NCI-H82 treated with DMSO at 0.1 percent for 48 hours (cell line): Measurements from ENCODE around the gene RRP36.
A peak's percentile ranks its signal among the peaks of the same experiment; 100 is the strongest.
"Not testable (repeated sequence)": the region's sequence is repeated elsewhere in the genome, so short reads cannot be mapped to it uniquely, and the experiment has no call there.

ENCODE experiments used
- DNase-seq: peaks from one replicate; lab custom pipeline; 2025; ENCODE audit not compliant: unreplicated experiment; lab: John Stamatoyannopoulos, UW

Gene RRP36

GRCh38 chr6:43036712-43037111 lies 15.3 kb downstream of the RRP36 start:
- no peak for DNase-seq

DNA sequence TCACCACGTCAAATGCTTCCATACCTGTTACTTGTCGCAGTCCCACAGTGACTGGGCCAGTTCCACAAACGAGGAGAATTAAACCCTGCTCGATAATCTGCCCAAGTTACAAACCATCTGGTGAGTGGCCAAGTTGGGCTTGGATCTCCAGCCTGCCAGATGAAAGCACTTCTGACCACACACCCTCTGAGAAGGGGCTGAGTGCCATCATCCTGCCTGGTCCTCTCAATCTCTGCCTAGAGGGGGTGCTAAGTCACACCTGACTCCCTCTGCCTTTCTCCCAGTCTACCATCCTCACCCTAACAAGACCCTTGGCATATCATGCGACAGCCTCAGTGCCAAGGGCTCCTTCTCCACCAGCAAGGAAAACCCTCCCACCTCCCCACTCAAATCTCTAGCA lies 15.8 kb downstream of the RRP36 start:
- DNase-seq = no peak

- no peak for DNase-seq
These were observed 16.3 kb downstream of the RRP36 start for GRCh38 chr6:43037706-43038105.

DNA sequence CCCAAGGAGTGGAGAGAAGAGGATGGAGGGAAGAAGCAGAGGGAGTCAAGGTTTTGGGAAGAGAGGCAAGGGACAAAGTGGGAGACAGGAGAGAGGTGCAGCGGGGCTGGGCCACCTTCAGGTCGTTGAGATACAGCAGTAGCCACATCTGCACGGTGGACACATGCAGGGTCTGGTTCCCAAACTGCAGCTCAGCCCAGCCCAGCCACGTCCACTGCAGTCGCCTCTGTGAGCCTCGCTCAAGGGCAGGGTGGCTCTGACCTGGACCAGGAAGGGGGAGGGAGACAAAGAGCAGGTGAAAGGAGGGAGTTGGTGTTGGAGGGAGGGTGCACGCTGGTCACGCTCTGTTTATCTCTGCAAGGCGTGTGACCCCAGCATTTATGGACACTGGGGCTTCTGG lies 17.3 kb downstream of the RRP36 start:
- DNase-seq = no peak

GRCh38 chr6:43040542-43041257 lies 19.3 kb downstream of the RRP36 start:
- DNase-seq = no peak

- not testable (repeated sequence) for DNase-seq
These were observed 20.1 kb downstream of the RRP36 start for GRCh38 chr6:43041475-43041874.

- DNase-seq = no peak
These were observed 21.9 kb downstream of the RRP36 start for GRCh38 chr6:43043310-43043709.

GRCh38 chr6:43045371-43045930 lies 24.0 kb downstream of the RRP36 start:
- DNase-seq = no peak

DNA sequence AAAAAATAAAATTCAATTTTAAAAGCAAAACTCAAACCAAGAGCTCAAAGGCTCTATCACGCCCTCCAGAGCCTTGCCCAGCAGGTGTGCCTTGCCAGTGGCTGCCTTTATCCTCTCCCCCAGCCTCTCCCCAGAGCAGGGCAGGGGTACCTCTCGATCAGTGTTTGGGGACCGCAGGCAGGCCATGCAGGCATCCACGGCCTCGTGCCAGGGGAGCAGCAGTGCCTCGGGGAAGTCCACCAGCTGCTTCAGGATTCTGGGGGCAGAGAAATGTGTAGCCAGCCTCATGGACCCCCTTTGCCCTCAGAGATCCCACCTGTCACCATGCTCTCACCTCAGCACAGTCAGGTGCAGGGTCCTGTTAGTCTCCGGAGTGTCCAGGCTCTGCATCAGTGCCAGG lies 26.6 kb downstream of the RRP36 start:
- DNase-seq = no peak

- DNase-seq = no peak
These were observed 29.6 kb downstream of the RRP36 start for GRCh38 chr6:43050981-43051380.

DNA sequence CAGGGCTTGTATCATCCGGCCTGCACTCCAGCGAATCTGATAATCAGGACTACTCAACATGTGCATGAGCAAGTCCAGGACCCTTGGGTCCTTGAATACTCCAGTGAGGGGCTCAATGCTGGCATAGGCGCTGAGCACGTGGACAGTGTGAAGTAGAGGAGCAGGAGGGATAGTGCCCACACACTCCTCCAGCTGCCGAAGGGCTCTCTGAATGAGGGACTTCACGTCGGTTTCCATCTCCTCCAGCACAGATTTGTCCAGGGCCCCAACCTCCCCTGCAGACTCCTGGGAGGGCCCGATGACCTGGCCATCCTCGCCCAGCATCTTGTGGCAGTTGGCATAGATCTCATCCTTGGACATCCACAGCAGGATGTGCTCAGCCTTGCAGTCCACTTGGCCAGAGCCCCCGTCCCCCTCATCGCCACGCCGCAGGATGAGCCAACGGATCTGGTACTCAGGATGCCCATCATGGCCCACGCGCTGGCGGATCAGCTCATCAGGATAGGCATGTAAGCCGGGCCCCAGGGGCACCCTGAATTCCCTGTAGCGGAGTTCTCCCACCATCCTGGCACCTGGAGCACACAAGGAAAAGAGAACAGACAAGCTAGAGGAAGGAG lies 30.9 kb downstream of the RRP36 start:
- no peak for DNase-seq

- DNase-seq = no peak
These were observed 31.6 kb downstream of the RRP36 start for GRCh38 chr6:43052842-43053544.

- peak; percentile 89 for DNase-seq
These were observed 32.3 kb downstream of the RRP36 start, which contains the start of gene CUL7 for GRCh38 chr6:43053545-43054205. TSS of gene CUL7 (minus strand) at chr6:43053851. CDS start at chr6:43052788, 1,063 bp downstream.

DNA sequence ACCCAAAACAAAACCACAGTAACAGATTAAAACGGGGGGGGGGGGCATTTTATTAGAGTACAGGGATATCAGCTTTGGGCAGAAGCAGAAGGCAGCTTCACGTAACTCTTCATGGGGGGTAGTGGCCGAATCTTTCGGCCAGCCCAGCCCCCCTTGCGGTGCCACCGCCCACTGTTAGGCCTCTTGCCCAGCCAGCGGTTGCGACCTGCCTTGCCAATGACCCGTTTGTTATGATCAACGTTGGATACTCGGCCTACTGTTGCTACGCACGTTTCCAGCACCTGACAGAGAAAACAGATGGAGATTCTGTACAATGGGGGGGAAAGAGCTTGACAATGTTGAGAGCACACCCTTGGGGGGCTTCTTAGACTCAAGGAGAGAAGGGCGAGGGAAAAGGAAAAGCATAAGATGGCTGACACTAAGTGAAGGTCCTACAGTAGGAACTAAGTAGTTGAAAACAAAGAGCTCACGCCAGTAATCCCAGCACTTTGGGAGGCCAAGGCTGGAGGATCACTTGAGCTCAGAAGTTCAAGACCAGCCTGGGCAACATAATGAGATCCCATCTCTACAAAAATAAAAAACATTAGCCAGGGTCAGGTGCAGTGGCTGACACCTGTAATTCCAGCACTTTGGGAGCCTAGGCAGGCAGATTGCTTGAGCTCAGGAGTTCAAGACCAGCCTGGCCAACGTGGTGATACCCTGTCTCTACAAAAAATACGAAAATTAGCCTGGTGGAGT lies 33.0 kb downstream of the RRP36 start:
- DNase-seq = no peak

DNA sequence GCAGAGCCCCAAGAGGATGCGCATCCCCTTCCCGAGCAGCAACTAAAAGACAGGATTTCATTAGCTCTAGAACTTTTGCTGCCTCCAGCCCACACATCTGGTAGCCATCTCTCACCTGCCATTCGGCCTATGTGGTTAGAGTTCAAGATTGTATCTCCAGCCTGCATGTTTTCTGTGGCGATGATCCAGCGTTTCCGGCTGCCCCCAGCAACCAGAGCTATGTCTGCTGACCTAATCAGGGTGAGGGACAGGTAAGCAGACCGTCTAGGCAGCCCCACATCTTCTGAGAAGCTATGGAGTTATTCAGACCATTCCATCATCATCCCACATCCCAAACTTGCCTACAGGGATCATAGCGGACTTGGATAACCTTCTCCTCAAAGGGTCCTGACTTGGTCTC lies 34.5 kb downstream of the RRP36 start:
- DNase-seq = no peak

DNA sequence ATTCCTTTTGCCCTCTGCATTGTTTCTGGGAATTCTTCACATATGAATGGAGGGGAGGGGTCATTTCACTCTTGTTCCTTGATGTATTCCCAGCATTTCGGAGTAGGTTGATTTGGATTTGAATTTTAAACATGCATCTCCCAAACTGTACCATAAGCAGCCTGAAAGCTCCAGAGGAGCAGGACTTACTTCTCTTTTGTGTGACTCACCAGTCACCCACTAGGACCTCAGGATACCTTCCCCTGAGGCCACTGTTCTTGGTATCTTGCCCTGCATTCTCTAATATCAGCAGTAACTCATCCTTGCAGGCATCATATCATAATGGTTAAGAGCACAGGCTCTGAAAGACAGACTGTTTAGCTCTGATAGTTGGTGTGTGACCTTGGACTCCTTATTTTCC lies 37.1 kb downstream of the RRP36 start:
- no peak for DNase-seq

- peak; percentile 99 for DNase-seq
These were observed 38.0 kb downstream of the RRP36 start, which contains the start of the genes KLC4 and MRPL2 for GRCh38 chr6:43059168-43060033. TSS of gene KLC4 (plus strand) at chr6:43059631. CDS start at chr6:43061336, 1,705 bp downstream. TSS of gene MRPL2 (minus strand) at chr6:43059434. CDS start at chr6:43059381, 53 bp downstream.

- DNase-seq = no peak
These were observed 38.8 kb downstream of the RRP36 start for GRCh38 chr6:43060034-43060754.
